ENCODE results near the gene IHH.

Gene IHH

GRCh38 chr2:219073413-219074129, 12.8 kb upstream of the IHH start:
- no peak for DNase-seq

DNA sequence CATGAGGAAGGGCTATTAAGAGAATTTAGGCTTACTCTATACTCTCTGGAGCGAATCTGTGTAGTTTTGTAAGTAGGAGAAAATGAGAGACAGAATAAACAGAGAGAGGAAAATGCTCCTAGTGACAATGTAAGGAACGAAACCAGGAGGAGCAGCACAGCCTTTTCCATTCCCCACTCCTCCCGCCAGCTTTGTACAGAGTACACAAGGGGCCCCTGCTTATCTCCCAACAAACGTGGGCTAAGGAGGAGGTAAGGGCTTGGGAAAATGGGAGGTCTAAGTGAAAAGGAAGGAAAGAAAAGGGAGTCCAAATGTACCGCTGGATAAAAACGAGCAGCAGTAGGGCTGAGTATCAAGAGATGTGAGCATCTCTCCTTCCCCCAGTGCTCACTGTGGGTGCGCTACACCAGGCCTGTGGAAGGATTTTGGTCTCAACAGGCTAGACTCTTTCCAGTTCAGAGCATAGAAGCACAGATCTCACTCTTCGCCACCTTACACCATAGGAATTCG, 12.1 kb upstream of the IHH start:
- DNase-seq: no peak

DNA sequence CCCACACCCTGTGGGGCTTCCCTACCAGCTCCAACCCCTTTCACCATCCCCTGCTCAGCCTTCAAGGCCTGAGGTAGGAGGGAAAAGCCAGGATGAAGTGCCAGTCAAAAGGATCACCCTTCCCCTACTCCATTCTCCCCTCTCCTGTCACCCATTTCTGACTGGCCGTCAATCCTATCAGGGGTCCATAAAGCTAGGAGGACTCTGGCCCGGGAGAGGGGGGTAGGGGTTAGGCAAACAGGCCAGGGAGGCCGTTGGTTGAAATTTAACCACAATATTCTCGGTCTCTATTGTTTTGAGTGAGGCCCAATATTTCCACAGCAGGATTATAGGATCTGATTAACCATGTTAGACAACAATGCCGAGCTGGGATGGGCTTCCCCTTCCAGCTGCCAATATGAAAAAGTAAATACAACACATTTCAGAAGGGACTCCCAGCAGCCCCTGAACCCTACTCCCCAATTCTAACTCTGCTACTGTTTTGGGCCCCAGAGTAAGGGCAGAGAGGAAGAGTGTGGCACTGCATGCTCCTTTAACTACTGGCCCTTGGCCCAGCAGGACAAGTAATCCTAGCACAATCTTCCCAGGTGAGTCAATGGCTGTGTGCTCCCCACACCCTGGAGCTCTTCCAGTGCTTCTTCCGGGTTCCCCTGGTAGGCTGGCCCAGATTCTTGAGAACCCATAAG, 10.6 kb upstream of the IHH start:
- no peak for DNase-seq

DNA sequence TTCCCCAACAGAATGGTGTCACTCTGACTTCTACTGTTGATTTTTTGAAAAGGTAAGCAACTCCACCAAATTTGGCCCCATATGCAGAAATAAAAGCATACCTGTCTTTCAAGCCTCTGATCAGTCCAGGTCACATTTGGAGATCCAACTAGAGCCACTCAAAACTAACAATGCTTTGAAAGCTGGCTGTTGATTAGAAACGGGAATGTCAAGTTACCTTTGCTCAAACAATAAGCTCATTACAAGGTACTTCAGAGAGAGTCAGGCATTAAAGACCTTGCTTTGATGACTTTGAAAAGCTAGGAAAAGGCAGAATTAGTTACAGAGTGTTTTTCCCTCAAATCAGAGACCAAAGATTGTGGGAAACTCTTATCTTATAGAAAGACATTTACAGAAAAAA, 4.8 kb upstream of the IHH start:
- DNase-seq: no peak

DNA sequence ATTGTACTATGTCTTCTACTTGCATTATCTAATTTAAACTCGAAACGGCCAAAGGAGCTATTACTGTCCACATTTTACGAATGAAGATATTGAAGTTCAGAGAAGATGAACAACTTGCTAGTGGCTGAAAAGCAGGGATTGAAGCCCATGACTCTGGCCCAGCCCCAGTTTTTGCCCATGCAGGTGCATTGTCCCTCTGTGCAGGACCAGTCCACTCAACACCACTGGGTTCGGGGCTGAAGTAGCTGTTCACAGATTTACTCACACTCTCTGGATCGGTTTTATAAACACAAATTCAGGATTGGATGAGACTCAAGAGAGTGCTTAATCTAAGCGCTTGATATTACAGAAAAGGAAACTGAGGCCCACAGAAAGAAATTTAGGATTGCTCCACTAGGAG, 1.4 kb upstream of the IHH start:
- no peak for DNase-seq

DNA sequence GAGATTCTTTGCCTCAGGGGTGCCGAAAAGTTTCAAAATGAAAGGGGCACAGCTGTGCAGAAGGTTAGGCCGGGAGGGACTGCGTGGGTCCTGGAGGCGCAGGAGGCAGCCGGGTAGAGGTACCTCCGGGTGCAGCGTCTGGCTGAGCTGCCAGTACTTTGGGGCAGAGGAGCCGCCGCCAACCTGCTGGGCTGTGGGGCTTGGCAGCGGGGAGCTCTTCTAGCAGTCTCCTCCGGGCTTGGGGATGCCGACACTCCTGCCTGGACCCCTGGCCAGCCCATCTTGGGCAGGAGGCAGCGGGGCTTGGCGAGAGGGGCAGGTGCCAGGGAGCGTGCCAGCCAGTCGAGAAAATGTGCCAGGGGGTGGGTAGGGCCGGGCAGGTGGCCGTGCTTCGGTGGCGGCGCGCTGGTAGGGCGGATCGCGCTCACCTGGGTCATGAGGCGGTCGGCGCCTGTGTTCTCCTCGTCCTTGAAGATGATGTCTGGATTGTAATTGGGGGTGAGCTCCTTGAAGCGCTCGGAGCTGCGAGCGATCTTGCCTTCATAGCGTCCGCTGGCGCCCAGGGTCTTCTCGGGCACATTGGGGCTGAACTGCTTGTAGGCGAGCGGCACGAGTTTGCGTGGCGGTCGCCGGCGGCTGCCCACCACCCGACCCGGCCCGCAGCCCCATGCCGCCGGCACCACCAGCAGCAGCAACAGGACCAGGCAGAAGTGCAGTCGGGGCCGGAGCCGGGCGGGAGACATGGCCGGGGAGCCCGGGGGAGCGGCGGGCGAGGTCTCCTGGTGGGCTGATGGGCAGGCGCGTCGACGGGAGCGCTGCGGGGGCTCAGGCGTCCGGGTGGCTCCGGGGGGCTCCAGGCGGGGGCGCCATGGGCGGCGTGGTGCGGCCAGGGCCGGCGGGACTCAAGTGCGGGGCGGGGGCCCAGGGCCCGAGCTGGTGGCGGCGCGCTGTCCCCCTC, 717 bp downstream of the IHH start:
- DNase-seq: no peak

- DNase-seq: no peak
Measured at GRCh38 chr2:219059375-219059724, 1.4 kb downstream of the IHH start.

DNA sequence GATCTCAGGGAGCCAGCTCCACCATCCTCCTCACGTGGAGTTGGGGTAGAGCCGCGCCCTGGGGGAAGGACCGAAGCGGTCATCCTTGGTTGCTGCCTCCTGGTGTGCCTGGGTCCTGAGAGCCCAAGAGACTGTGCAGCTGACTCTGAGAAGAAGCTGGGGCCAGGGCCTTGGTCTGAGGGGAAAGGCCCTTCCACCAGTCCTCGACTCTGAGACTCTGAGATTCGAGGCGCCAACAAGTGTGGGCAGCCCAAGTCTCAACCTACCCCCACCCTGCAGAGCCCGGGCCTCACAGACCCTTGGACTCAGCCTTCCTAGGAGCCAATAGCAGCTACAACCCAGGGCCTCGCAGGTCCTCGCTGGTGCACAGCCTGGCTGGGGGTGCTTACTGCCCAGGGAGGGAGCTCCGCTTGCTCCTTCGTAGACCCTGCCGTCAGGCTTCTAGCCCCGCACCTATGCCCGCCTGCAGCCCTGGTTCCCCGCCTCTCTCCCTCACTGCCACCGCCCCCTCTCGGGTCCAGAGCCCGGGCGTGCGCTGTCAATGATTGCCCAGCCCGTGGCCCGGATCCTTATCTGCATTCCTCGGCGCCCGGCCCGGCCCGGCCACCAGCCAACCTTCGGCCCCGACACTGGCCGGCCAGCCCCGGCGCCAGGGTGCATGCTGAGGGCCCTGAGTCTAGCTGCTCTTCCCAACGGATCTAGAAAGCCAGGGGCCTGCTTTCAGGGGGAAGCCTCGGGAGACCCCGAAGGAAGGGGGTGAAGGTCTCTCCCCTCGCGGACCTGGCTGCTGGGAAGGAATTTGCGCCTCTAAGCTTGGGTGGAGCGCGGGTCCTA, 2.0 kb downstream of the IHH start:
- DNase-seq: peak; percentile 2

DNA sequence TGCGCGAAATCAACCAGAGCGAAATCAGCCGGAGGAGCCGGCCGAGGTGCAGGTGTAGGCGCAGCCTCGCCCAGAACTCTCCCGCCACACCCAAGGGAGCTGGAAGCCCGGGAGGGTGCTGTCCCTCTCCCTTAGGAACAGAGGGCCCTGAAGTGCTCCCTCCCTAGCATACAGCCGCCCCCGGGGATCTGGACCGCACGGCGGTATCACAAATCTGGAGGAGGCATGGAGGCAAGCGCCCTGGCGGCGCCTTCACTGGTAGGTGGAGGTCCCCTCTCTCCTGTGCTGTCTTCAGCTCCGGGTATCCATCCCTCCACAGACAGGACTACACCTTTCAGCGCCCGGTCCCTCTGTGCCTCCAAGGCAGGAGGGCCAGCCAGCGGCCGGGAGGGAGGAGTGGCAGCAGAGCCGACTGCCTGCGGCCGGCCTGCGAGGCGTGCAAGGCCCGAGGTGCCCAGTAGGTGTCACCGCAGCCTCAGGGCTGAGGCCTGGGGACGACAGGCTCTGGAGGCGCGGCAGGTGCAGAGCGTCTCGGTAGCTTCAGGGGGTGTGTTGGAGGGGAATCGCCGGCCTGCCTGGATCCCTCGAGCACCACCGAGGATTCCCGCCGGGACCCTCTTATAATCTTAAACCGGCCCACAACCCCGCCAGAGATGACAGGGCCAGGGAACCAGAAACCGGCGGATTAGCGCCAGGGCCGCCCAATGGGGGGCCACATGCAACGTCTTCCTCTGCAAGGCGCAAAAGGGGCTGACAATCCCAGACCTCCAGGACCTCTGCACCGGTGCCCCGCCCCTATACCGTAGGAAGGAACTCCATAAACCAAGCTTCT, 2.8 kb downstream of the IHH start:
- peak; percentile 82 for DNase-seq

- DNase-seq: no peak
Measured at GRCh38 chr2:219056896-219057708, 3.6 kb downstream of the IHH start.

GRCh38 chr2:219056176-219056895, 4.4 kb downstream of the IHH start:
- no peak for DNase-seq

DNA sequence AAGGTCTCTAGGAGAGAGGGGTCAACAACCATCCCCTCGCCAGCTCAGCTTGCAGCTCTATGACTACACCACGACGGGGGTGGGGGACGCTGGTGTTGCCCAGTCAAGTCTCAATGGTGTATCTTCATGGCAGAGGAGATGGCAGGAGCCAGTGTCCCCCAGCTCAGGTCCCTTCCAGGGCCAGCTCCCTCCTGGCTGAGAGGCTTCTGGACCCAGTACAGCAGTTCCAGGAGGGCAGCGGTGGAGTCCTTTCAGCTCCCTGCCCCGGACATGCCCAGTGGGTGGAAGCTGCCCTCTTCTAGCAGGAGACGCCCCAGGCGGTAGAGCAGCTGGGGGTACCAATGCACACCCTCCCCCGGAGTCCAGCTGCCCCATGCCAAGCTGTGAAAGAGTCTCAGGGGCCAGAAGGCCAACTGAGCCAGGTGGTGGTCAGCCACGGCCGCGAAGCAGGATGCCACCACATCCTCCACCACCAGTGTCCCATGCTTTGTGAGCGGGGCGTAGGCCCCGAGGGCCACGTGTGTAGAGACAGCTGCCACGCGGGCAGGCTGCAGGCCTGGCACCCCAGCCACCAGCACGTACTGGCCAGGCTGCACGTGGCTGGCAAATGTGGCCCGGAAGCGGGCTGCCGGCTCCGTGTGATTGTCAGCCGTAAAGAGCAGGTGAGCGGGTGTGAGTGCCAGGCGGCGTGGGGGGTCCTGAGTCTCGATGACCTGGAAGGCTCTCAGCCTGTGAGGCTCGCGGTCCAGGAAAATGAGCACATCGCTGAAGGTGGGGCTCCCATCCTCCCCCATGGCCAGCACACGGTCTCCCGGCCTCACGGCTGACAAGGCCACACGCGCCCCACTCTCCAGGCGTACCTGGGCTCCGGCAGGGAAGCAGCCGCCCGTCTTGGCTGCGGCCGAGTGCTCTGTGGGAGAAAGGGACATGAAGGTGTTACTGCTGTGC, 5.5 kb downstream of the IHH start:
- DNase-seq: no peak

DNA sequence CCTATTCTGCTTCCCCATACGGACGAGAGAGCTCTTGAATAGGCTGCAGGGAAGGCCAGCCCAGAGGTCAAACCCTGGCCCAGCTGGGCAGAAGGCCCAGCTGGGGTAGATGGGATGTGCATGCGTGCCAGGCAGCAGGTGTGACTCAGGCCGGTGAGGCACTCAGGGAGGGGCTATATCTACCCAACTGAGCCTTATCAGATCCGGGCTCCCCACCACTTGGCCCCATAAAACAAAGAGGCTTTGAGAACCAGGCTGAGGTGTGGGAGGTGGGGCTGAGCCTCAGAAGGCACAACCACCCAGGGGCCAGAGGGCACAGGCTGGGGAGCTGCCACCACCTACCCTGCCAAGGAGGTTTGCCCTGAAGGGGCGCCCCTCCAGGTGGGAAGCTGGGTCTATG, 11.4 kb downstream of the IHH start:
- no peak for DNase-seq

DNA sequence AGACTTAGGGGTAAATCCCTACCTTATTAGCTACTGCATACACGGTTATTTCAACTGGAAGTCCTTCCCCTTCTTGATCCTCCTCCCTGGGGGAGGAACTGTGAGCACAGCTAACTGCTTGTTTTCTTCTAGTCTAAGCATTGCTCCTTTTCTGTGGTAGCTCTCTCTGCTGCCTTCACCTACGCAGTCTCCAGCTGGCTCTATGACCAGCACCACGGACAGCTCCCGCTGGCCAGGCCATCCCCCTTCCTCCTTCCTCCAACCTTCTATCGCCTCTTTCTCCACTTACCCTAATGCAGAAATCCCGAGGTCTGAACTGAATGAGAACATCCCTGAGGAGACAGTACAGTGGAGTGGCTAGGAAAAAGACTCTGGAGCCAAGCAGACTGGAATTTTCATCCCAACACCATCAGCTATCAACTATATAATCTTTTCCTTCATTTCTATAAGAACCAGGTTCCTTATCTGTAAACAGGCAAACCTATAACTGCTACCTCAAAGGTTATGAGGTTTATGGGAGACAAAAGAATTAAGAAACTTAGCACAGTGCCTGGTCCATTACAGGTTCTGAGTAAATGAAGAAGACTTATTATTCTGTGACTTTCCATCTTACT, 14.7 kb downstream of the IHH start:
- peak; percentile 16 for DNase-seq

- DNase-seq: no peak
Measured at GRCh38 chr2:219042750-219043149, 18.0 kb downstream of the IHH start.

- DNase-seq: no peak
Measured at GRCh38 chr2:219042157-219042556, 18.6 kb downstream of the IHH start.

GRCh38 chr2:219041252-219041651, 19.5 kb downstream of the IHH start, which contains the start of gene CFAP65:
Gene CFAP65, minus strand, starts transcription at chr2:219041516. Its CDS starts 2,468 bp downstream, at chr2:219039048.
- peak; percentile 23 for DNase-seq

GRCh38 chr2:219038600-219038999, 22.1 kb downstream of the IHH start:
- DNase-seq: no peak

Measured in activated naive CD4-positive, alpha-beta T cell treated with Interleukin-2 at 50 U/mL for 16 hours (primary cell).